ENCODE measurements around the gene BBX.

Gene BBX

DNA sequence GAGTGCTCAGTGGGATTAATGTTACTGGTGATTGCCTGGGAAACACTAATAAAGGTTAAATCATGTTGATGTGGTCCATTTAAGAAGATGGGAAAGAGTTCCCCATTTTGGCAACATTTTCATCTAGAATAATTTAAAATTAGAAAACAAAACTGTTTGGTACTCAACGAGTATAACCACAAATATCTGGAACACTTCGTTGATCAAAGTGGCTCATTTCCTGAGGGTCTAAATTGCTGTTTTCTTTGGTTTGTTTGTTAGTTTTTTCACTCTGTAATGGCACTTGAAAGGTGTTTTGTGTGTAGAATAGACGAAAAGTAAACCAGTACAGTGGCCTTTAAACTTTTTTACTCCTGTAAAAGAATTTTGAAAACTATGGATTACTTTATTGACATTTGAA, 73.9 kb downstream of the BBX start:
- in situ Hi-C loops (cut with MboI; ENCODE audit: low sequenced_read_pairs) = no loop called here

- in situ Hi-C loops (cut with MboI; ENCODE audit: low sequenced_read_pairs) = no loop called here
Measured at GRCh38 chr3:107598926-107599771, 76.4 kb downstream of the BBX start.

DNA sequence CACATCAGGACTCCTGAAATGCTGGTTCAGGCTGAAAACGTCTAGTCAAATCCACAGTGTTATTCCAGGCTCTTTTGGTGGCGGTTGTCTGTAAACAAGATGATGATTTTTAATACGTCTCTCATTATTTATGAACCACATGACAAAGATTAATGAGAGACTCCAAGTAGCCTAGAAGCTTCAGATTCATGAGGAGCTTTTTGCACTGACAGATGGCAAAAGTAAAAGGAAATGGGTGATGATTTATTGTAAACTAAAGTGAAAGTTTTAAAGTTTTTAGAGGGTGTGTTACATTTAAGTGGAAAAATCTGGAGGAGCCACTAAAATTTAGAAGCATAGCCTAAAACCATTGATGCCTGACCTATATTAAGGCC, 77.0 kb downstream of the BBX start:
- in situ Hi-C loops (cut with MboI; ENCODE audit: low sequenced_read_pairs) = no loop called here

DNA sequence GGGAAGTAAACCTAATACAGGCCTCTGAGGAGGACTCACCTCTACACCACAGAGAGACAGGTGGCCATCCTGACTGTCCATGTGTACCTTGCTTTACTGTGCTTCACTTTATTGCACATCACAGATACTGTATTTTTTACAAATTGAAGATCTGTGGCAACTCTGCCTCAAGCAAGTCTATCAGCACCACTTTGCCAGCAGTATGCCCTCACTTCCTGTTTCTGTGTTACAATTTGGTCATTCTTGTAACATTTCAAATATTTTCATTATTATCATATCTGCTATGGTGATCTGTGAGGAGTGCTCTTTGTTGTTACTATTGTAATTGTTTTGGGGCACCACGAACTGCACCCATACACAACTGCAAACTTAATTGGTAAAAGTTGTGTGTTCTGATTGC, 78.0 kb downstream of the BBX start:
- in situ Hi-C loops (cut with MboI; ENCODE audit: low sequenced_read_pairs) = no loop called here

- in situ Hi-C loops (cut with MboI; ENCODE audit: low sequenced_read_pairs) = no loop called here
Measured at GRCh38 chr3:107604057-107604822, 81.5 kb downstream of the BBX start.

GRCh38 chr3:107611775-107612469, 89.2 kb downstream of the BBX start:
- in situ Hi-C loops (cut with MboI; ENCODE audit: low sequenced_read_pairs) = no loop called here

DNA sequence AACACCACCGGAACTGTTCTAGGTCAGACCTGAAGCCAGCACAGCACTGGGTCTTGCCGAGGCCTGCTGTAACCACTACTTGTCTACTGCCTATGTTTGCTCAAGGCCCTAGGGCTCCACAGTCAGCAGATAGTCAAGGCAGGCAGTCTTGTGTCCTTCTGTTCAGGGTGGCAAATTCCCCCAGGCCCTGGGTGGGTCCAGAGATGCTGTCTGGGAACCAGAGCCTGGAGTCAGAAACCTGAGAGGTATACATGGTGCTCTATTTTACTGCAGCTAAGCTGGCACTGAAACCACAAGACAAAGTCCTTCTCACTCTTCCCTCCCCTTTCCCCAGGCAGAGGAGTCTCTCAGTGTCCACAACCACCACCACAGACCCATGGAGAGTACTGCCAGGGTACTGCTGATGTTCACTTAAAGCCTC, 89.9 kb downstream of the BBX start:
- in situ Hi-C loops (cut with MboI; ENCODE audit: low sequenced_read_pairs) = no loop called here

DNA sequence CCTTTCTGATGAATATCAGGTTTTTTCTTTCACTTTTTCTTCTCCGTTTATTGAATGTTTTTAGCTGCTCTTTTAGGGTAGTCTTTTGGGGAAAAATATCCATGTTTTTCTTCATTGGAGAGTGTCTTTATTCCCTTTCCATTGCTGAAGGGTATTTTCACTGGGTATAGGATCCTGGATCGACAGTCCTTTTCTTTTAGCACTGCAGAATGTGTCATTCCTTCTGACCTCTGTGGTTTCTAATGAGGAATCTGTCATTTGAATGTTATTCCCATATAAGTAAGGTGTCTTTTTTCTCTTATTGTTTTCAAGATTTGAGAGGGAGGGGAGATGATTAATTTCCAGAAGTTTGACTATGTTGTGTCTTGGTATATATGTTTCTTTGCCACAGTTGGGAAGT, 96.8 kb downstream of the BBX start:
- in situ Hi-C loops (cut with MboI; ENCODE audit: low sequenced_read_pairs) = no loop called here

- in situ Hi-C loops (cut with MboI; ENCODE audit: low sequenced_read_pairs) = no loop called here
Measured at GRCh38 chr3:107620534-107620933, 97.8 kb downstream of the BBX start.

GRCh38 chr3:107621465-107621864, 98.7 kb downstream of the BBX start:
- in situ Hi-C loops (cut with MboI; ENCODE audit: low sequenced_read_pairs) = no loop called here

GRCh38 chr3:107627962-107628542, 105.3 kb downstream of the BBX start:
- in situ Hi-C loops (cut with MboI; ENCODE audit: low sequenced_read_pairs) = no loop called here

GRCh38 chr3:107629566-107629965, 106.8 kb downstream of the BBX start:
- in situ Hi-C loops (cut with MboI; ENCODE audit: low sequenced_read_pairs) = no loop called here

GRCh38 chr3:107630779-107631178, 108.0 kb downstream of the BBX start:
- in situ Hi-C loops (cut with MboI; ENCODE audit: low sequenced_read_pairs) = no loop called here

DNA sequence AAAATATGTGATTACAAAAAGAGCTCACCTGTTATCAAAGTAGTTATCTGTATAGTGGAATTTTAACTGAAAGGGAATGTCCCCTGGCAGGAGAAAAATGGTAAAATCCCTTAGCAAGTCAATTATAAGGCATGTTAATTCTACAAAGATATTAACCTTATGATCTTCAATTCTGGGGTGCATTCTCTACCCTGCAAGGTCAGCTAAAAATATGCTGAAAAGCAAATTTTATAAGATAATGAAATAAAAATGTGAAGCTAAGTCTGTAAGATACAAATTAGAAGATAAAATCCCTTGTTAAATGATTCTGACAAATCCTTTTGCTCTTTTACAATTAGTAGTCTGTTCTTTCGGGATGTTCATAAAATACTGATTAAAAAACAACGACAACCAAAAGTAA, 109.8 kb downstream of the BBX start:
- in situ Hi-C loops (cut with MboI; ENCODE audit: low sequenced_read_pairs) = no loop called here

- in situ Hi-C loops (cut with MboI; ENCODE audit: low sequenced_read_pairs) = no loop called here
Measured at GRCh38 chr3:107633327-107634098, 110.8 kb downstream of the BBX start.

DNA sequence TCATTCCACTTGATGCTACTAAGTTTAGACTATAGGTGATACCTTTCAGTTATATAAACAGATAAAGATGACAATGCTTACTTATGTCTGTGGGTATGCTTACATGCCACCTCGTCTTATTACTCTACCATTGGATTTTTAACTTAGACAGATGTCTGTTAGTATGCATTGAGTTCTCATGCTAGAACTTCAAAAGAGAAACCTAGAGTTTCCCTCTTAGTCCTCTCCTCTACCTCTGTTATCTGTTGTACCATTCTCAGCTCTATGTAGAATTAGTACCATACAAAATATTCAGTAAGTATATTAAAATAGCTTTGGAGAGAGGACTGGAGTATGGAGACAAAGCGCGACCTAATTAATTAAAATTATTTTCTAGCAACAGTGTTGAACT, 111.3 kb downstream of the BBX start:
- in situ Hi-C loops (cut with MboI; ENCODE audit: low sequenced_read_pairs) = no loop called here

DNA sequence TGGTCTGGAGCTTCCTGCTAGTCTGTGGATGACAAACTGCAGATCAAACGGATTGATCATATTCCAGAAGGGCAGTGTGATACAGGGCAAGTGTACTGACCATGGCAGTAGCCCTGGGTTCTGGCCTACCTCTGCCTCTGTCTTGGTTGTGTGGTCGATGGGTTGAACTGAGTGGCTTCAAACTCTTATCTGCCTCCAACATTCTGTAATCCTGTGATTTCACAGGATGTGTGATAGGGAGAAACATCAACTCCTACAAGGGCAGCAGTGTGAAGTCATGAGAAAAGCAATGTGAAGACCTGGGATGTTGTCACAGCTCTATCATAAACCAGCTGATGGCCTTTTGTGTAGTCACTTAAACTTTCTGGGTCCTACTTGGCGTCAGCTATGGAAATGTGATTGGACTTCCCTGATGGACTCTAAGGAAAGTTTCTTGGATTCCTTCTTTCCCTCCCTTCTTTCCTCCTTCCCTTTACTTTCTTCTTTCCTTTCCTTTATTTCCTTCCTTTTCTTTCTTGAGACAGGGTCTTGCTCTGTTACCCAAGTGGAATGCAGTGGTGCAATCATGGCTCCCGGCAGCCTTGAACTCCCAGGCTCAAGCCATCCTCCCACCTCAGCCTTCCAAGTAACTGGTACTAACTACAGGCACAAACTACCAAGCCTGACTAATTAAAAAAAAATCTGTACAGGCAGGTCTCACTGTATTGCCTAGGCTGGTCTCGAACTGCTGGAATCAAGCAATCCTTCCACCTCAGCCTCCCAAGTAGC, 114.8 kb downstream of the BBX start:
- in situ Hi-C loops (cut with MboI; ENCODE audit: low sequenced_read_pairs) = no loop called here

- in situ Hi-C loops (cut with MboI; ENCODE audit: low sequenced_read_pairs) = no loop called here
Measured at GRCh38 chr3:107641572-107642307, 119.0 kb downstream of the BBX start.

All from HL-60/S4 treated with phorbol 12-myristate 13-acetate at 8.2 ng/mL for 4 days and 3 days (cell line).